ENCODE results near the gene MTUS2.

GRCh38 chr13:29465741-29466293 lies 645.7 kb downstream of the MTUS2 start:
- no peak for TF ChIP-seq POLR2A (IDR thresholded peaks at IDR 0.05)
- TF ChIP-seq CTCF (IDR thresholded peaks at IDR 0.05) = no peak
- no peak for TF ChIP-seq POLR2AphosphoS5 (IDR thresholded peaks at IDR 0.05)
